ENCODE data around the gene DMAC1. TPM values are rescaled to one million over a fixed set of nuclear protein-coding genes. Genes with fewer than 3 reads are reported as not detected.

DMAC1 gene
- total RNA-seq, 1 experiment from 2014 or later = 28.7 TPM

- Histone ChIP-seq H3K9ac (ENCODE audit: low read length) (no peak overlapping the region), H3K79me2 (ENCODE audit: low read length) (no peaks in the 10 kb centered on the region), H3K9me3 (ENCODE audit: low read length) (no peaks in the 10 kb centered on the region), H3K4me3 (ENCODE audit: low read length) (no peak overlapping the region), H3K4me2 (ENCODE audit: low read depth, low read length, poor library complexity, severe bottlenecking) (no peak overlapping the region), H4K20me1 (ENCODE audit: insufficient read depth, low read depth, low read length) (no peaks in the 10 kb centered on the region), H3K4me1 (ENCODE audit: low read length) (no peaks in the 10 kb centered on the region), H3K27me3 (ENCODE audit: low read length) (no peaks in the 10 kb centered on the region), H3K27ac (ENCODE audit: low read length) (no peak overlapping the region), H3K9me2 (replicated peaks; ENCODE audit: insufficient read depth, low read length) (no peaks in the 10 kb centered on the region), H2AFZ (ENCODE audit: low read length) (no peak overlapping the region), H3K36me3 (ENCODE audit: insufficient read depth, low read length) (peaks cover 9% of the 10 kb centered on the region)
- DNase-seq = no peak
These were observed 8.2 kb downstream of the DMAC1 start for GRCh38 chr9:7791394-7791793.

DNA sequence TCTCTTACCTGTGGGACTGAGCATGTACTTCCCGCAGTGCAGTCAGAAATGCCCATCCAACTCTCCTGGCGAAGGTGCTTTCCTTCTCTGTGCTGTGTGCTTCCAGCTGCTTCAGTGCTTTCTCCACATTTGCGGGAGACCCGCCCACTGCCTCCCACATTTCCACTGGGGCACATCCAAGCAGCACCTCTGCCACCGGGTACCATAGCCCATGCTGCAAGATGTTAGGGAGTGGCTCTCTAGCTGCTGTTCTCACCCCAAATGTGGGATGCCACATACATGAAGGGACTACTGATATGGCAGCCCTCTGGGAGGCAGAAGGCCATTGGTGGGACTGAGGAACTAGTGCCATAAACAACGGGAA lies 8.8 kb downstream of the DMAC1 start:
- no peaks in the 10 kb centered on the region for H4K20me1 ChIP-seq (ENCODE audit: insufficient read depth, low read depth, low read length)
- H3K27ac ChIP-seq (ENCODE audit: low read length) = no peak overlapping the region
- H3K9me2 ChIP-seq (replicated peaks; ENCODE audit: insufficient read depth, low read length) = no peaks in the 10 kb centered on the region
- H2AFZ ChIP-seq (ENCODE audit: low read length) = no peak overlapping the region
- no peaks in the 10 kb centered on the region for H3K9me3 ChIP-seq (ENCODE audit: low read length)
- no peak overlapping the region for H3K4me3 ChIP-seq (ENCODE audit: low read length)
- H3K27me3 ChIP-seq (ENCODE audit: low read length) = no peaks in the 10 kb centered on the region
- no peaks in the 10 kb centered on the region for H3K4me1 ChIP-seq (ENCODE audit: low read length)
- no peaks in the 10 kb centered on the region for H3K79me2 ChIP-seq (ENCODE audit: low read length)
- peaks cover 3% of the 10 kb centered on the region for H3K36me3 ChIP-seq (ENCODE audit: insufficient read depth, low read length)
- no peak for DNase-seq
- no peak overlapping the region for H3K4me2 ChIP-seq (ENCODE audit: low read depth, low read length, poor library complexity, severe bottlenecking)
- H3K9ac ChIP-seq (ENCODE audit: low read length) = no peak overlapping the region

DNA sequence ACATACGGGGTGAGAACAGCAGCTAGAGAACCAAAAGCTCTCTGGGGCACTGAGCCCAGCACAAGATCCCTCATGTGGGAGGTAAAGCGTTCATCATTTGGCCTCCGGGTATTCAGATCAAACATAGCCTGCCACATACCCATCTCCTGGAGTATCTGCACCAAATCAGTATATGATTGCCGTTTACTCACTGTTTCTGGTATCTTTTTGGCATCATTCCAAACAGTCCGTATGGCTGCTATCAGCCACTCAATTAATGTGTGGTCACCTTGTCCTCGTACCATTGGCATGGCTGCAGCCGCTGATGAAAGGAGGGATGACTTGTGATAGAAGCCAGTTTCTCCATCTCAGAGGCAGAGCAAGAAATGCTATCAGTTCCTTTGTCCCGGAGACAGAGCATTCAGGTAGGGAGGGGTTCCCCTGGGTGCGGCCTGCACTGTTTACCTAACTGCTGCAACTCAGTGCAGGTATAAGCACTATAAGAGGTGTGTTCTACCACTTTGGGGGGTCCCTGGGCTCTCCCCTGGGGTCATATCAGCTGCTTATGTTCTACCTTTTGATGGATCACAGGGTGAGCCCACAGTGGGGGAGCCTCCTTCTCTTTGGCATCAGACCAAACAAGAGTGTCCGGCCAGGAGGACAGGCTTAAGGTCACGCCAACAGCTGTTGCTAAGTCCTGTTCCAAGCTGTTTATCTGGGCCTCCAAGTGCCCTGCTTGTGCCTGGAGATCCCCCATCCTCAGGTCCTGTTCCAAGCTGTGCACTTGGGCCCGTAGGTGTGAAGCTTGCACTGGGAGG lies 9.4 kb downstream of the DMAC1 start:
- DNase-seq = no peak
- no peaks in the 10 kb centered on the region for H3K27me3 ChIP-seq (ENCODE audit: low read length)
- no peak overlapping the region for H3K27ac ChIP-seq (ENCODE audit: low read length)

DNA sequence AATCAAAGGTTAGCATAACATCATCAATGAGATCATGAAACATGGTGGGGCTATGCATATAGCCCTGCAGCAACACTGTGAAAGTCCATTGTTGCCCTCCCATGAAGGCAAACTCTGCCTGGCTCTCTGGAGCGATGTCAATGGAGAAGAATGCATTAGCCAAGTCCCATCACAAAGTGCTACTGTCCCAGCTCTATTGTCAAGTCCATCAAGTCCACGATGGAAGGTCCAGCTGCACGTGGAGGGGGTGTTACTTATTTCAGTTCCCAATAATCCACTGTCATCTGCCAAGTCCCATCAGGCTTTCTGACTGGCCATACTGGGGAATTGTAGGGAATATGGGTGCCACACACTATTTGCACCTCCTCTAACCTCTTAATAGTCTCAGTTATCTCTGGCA lies 10.8 kb downstream of the DMAC1 start:
- Histone ChIP-seq H4K20me1 (ENCODE audit: insufficient read depth, low read depth, low read length) (no peaks in the 10 kb centered on the region), H2AFZ (ENCODE audit: low read length) (no peak overlapping the region), H3K27ac (ENCODE audit: low read length) (no peak overlapping the region), H3K27me3 (ENCODE audit: low read length) (no peaks in the 10 kb centered on the region), H3K4me2 (ENCODE audit: low read depth, low read length, poor library complexity, severe bottlenecking) (no peak overlapping the region), H3K9me2 (replicated peaks; ENCODE audit: insufficient read depth, low read length) (no peaks in the 10 kb centered on the region), H3K9ac (ENCODE audit: low read length) (no peak overlapping the region), H3K4me3 (ENCODE audit: low read length) (no peak overlapping the region), H3K79me2 (ENCODE audit: low read length) (no peaks in the 10 kb centered on the region), H3K9me3 (ENCODE audit: low read length) (no peaks in the 10 kb centered on the region), H3K4me1 (ENCODE audit: low read length) (no peaks in the 10 kb centered on the region), H3K36me3 (ENCODE audit: insufficient read depth, low read length) (no peaks in the 10 kb centered on the region)
- DNase-seq = no peak

More for the DNA sequence above, 9.4 kb downstream of the DMAC1 start:
- H3K4me1 ChIP-seq (ENCODE audit: low read length) = no peaks in the 10 kb centered on the region
- H3K9me3 ChIP-seq (ENCODE audit: low read length) = no peaks in the 10 kb centered on the region
- H3K79me2 ChIP-seq (ENCODE audit: low read length) = no peaks in the 10 kb centered on the region
- H3K9ac ChIP-seq (ENCODE audit: low read length) = no peak overlapping the region
- no peaks in the 10 kb centered on the region for H4K20me1 ChIP-seq (ENCODE audit: insufficient read depth, low read depth, low read length)
- no peak overlapping the region for H3K4me3 ChIP-seq (ENCODE audit: low read length)
- no peak overlapping the region for H3K4me2 ChIP-seq (ENCODE audit: low read depth, low read length, poor library complexity, severe bottlenecking)
- H3K36me3 ChIP-seq (ENCODE audit: insufficient read depth, low read length) = no peaks in the 10 kb centered on the region
- H3K9me2 ChIP-seq (replicated peaks; ENCODE audit: insufficient read depth, low read length) = no peaks in the 10 kb centered on the region
- H2AFZ ChIP-seq (ENCODE audit: low read length) = no peak overlapping the region

DNA sequence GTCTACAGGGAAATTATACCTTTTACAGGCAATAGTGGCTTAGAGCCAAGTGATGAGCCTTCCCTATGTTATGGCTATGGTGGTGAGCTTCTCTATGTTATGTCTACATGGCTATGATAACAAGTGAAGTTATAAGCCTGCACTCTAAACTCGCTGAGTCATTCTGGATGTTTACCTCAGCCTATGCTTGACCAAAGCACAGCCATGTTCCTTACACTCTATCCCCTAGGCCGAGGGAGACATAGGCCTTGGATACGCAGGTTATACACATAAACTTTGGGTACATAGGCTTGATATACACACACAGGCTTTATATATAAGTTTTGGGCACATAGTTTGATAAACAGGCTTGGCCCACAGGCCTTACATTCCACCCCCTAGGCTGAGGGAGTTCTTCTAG lies 13.8 kb downstream of the DMAC1 start:
- DNase-seq = no peak
- Histone ChIP-seq H3K4me3 (ENCODE audit: low read length) (no peak overlapping the region), H3K4me1 (ENCODE audit: low read length) (no peaks in the 10 kb centered on the region), H2AFZ (ENCODE audit: low read length) (no peak overlapping the region), H3K4me2 (ENCODE audit: low read depth, low read length, poor library complexity, severe bottlenecking) (no peak overlapping the region), H3K27me3 (ENCODE audit: low read length) (no peaks in the 10 kb centered on the region), H3K9me2 (replicated peaks; ENCODE audit: insufficient read depth, low read length) (no peaks in the 10 kb centered on the region), H3K9me3 (ENCODE audit: low read length) (no peaks in the 10 kb centered on the region), H3K9ac (ENCODE audit: low read length) (no peak overlapping the region), H3K27ac (ENCODE audit: low read length) (no peak overlapping the region), H3K79me2 (ENCODE audit: low read length) (no peaks in the 10 kb centered on the region), H3K36me3 (ENCODE audit: insufficient read depth, low read length) (no peaks in the 10 kb centered on the region), H4K20me1 (ENCODE audit: insufficient read depth, low read depth, low read length) (no peaks in the 10 kb centered on the region)

DNA sequence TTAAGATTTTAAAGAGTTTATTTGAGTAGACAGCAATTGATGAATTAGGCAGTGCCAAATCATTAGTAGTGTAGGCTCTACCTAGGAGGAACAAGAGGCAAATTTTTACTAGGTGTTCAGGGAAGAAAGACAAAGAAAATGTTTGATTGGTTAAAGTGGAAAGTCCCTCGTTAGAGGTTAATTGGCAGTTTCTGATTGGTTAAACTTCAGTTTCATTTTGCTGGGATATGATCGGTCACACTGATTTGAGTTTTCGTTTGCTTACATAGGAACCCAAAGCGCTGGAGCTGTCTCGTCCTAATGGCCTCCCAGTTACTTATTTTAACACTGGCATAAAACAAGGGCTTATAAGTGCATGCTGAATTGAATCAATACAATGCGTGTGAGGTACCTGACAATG lies 15.1 kb downstream of the DMAC1 start:
- Histone ChIP-seq H3K9me2 (replicated peaks; ENCODE audit: insufficient read depth, low read length) (no peaks in the 10 kb centered on the region), H3K27me3 (ENCODE audit: low read length) (no peaks in the 10 kb centered on the region), H3K79me2 (ENCODE audit: low read length) (no peaks in the 10 kb centered on the region), H3K4me1 (ENCODE audit: low read length) (no peaks in the 10 kb centered on the region), H3K4me3 (ENCODE audit: low read length) (no peak overlapping the region), H3K9me3 (ENCODE audit: low read length) (no peaks in the 10 kb centered on the region), H4K20me1 (ENCODE audit: insufficient read depth, low read depth, low read length) (no peaks in the 10 kb centered on the region), H3K4me2 (ENCODE audit: low read depth, low read length, poor library complexity, severe bottlenecking) (no peak overlapping the region), H3K9ac (ENCODE audit: low read length) (no peak overlapping the region), H2AFZ (ENCODE audit: low read length) (no peak overlapping the region), H3K36me3 (ENCODE audit: insufficient read depth, low read length) (no peaks in the 10 kb centered on the region), H3K27ac (ENCODE audit: low read length) (no peak overlapping the region)
- DNase-seq = peak; percentile 6

DNA sequence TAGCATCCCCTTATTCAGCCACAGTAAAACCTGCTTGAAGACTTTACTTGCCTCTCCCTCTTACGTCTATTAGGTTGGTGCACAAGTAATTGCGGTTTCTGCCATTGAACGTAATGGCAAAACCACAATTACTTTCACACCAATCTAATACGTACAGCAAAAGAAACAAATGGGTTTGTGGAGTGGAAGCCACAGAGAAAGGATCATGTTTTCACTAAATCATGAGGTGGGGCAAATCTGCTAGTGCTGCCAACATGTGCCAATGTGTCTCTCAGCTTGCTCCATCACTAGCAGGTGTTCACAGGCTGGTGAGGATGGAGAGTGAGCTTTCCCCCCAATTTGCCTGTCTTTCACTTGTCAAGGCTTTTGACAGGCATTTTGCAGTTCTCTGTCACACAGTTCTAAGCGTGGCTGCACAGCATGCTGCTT lies 15.9 kb downstream of the DMAC1 start:
- no peaks in the 10 kb centered on the region for H3K79me2 ChIP-seq (ENCODE audit: low read length)
- no peaks in the 10 kb centered on the region for H4K20me1 ChIP-seq (ENCODE audit: insufficient read depth, low read depth, low read length)
- H3K4me3 ChIP-seq (ENCODE audit: low read length) = no peak overlapping the region
- H3K4me2 ChIP-seq (ENCODE audit: low read depth, low read length, poor library complexity, severe bottlenecking) = no peak overlapping the region
- no peak overlapping the region for H2AFZ ChIP-seq (ENCODE audit: low read length)
- no peak overlapping the region for H3K27ac ChIP-seq (ENCODE audit: low read length)
- H3K9ac ChIP-seq (ENCODE audit: low read length) = no peak overlapping the region
- H3K9me2 ChIP-seq (replicated peaks; ENCODE audit: insufficient read depth, low read length) = no peaks in the 10 kb centered on the region
- H3K4me1 ChIP-seq (ENCODE audit: low read length) = no peaks in the 10 kb centered on the region
- H3K36me3 ChIP-seq (ENCODE audit: insufficient read depth, low read length) = no peaks in the 10 kb centered on the region
- H3K27me3 ChIP-seq (ENCODE audit: low read length) = no peaks in the 10 kb centered on the region
- no peaks in the 10 kb centered on the region for H3K9me3 ChIP-seq (ENCODE audit: low read length)
- DNase-seq = peak; percentile 24

DNA sequence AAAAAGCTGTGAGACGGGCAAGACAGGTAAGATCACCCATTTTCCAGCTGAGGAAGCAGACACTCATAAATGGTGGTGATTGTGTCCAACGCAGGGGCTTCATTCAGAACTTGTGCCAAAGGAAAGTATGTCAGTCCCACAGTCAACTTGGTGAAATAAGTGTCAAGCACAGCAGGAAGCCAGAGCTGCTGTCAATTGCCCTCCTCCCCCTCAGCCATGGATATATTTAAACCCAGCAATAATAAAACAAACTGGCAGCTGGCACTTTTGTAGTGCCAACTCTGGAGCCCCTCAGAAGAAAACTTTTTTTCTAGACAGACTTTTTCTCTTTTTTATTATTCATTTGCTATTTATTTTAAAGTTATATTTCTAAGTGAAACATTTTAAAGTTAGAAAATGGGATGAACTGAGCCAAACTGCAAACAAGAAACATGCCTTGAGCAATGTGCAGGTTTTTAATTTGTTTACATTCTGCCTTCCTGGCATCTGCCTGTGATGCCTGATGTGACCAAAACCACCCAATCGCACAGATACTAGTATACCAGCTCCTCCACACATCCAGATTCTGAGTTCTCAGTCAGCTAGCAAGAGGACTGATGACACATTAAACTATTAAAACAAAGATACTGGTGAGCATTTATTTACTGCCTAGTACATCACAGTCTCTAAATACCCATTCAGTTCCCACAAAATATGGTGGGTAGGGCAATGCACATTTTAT lies 17.0 kb downstream of the DMAC1 start:
- no peaks in the 10 kb centered on the region for H4K20me1 ChIP-seq (ENCODE audit: insufficient read depth, low read depth, low read length)
- no peak overlapping the region for H3K9ac ChIP-seq (ENCODE audit: low read length)
- no peaks in the 10 kb centered on the region for H3K36me3 ChIP-seq (ENCODE audit: insufficient read depth, low read length)
- no peak overlapping the region for H3K4me2 ChIP-seq (ENCODE audit: low read depth, low read length, poor library complexity, severe bottlenecking)
- H3K27me3 ChIP-seq (ENCODE audit: low read length) = no peaks in the 10 kb centered on the region
- H3K9me3 ChIP-seq (ENCODE audit: low read length) = no peaks in the 10 kb centered on the region
- DNase-seq = no peak
- no peak overlapping the region for H2AFZ ChIP-seq (ENCODE audit: low read length)
- no peaks in the 10 kb centered on the region for H3K9me2 ChIP-seq (replicated peaks; ENCODE audit: insufficient read depth, low read length)
- H3K4me3 ChIP-seq (ENCODE audit: low read length) = no peak overlapping the region
- no peaks in the 10 kb centered on the region for H3K79me2 ChIP-seq (ENCODE audit: low read length)
- H3K27ac ChIP-seq (ENCODE audit: low read length) = no peak overlapping the region
- no peaks in the 10 kb centered on the region for H3K4me1 ChIP-seq (ENCODE audit: low read length)
